GM19025 (cell line): ENCODE results near the gene ZNF493.

Source experiments
- ATAC-seq: cut with Tn5 transposase; IDR thresholded peaks from one replicate; pipeline ENCODE4 v1.9.1; 2021; ENCODE audit warnings: mild to moderate bottlenecking, low read depth, moderate library complexity; ENCODE audit not compliant: unreplicated experiment

The ZNF493 gene

GRCh38 chr19:21460686-21461085 lies 63.8 kb downstream of the ZNF493 start:
- no peak for ATAC-seq

- no peak for ATAC-seq
These were observed 65.6 kb downstream of the ZNF493 start for GRCh38 chr19:21462540-21462939.

GRCh38 chr19:21463449-21464105 lies 66.6 kb downstream of the ZNF493 start:
- ATAC-seq, result no peak

GRCh38 chr19:21466627-21467026 lies 69.7 kb downstream of the ZNF493 start:
- no peak for ATAC-seq

GRCh38 chr19:21468791-21469190 lies 71.9 kb downstream of the ZNF493 start:
- no peak for ATAC-seq

GRCh38 chr19:21472507-21472906 lies 75.6 kb downstream of the ZNF493 start:
- ATAC-seq, result no peak

- ATAC-seq, result no peak
These were observed 77.8 kb downstream of the ZNF493 start for GRCh38 chr19:21474671-21475181.
